ENCODE data around the gene CYP19A1.

The CYP19A1 gene

GRCh38 chr15:51365417-51365816, 27.0 kb upstream of the CYP19A1 start:
- in situ Hi-C loops (cut with MboI; ENCODE audit: low sequenced_read_pairs), result no loop called here

GRCh38 chr15:51363383-51363782, 25.0 kb upstream of the CYP19A1 start:
- in situ Hi-C loops (cut with MboI; ENCODE audit: low sequenced_read_pairs), result no loop called here

GRCh38 chr15:51359981-51360380, 21.6 kb upstream of the CYP19A1 start:
- in situ Hi-C loops (cut with MboI; ENCODE audit: low sequenced_read_pairs), result no loop called here

GRCh38 chr15:51356983-51357382, 18.6 kb upstream of the CYP19A1 start:
- in situ Hi-C loops (cut with MboI; ENCODE audit: low sequenced_read_pairs), result no loop called here

GRCh38 chr15:51356147-51356546, 17.8 kb upstream of the CYP19A1 start:
- in situ Hi-C loops (cut with MboI; ENCODE audit: low sequenced_read_pairs), result no loop called here

GRCh38 chr15:51355096-51355495, 16.7 kb upstream of the CYP19A1 start:
- in situ Hi-C loops (cut with MboI; ENCODE audit: low sequenced_read_pairs), result no loop called here

GRCh38 chr15:51353976-51354375, 15.6 kb upstream of the CYP19A1 start:
- in situ Hi-C loops (cut with MboI; ENCODE audit: low sequenced_read_pairs), result no loop called here

- in situ Hi-C loops (cut with MboI; ENCODE audit: low sequenced_read_pairs), result no loop called here
Observed at GRCh38 chr15:51350723-51351122, 12.3 kb upstream of the CYP19A1 start.

GRCh38 chr15:51349156-51349844, 10.9 kb upstream of the CYP19A1 start:
- in situ Hi-C loops (cut with MboI; ENCODE audit: low sequenced_read_pairs), result no loop called here

- in situ Hi-C loops (cut with MboI; ENCODE audit: low sequenced_read_pairs), result no loop called here
Observed at GRCh38 chr15:51348688-51349087, 10.3 kb upstream of the CYP19A1 start.

- in situ Hi-C loops (cut with MboI; ENCODE audit: low sequenced_read_pairs), result no loop called here
Observed at GRCh38 chr15:51346136-51346535, 7.7 kb upstream of the CYP19A1 start.

GRCh38 chr15:51343466-51343865, 5.1 kb upstream of the CYP19A1 start:
- in situ Hi-C loops (cut with MboI; ENCODE audit: low sequenced_read_pairs), result no loop called here

- in situ Hi-C loops (cut with MboI; ENCODE audit: low sequenced_read_pairs), result no loop called here
Observed at GRCh38 chr15:51342227-51342999, 4.0 kb upstream of the CYP19A1 start.

GRCh38 chr15:51341366-51342226, 3.2 kb upstream of the CYP19A1 start, which contains the start of gene GLDN:
Gene GLDN, plus strand, starts transcription at chr15:51341655. Its CDS starts 30 bp downstream, at chr15:51341685.
- in situ Hi-C loops (cut with MboI; ENCODE audit: low sequenced_read_pairs), result no loop called here

GRCh38 chr15:51335538-51336410, 2.6 kb downstream of the CYP19A1 start:
- in situ Hi-C loops (cut with MboI; ENCODE audit: low sequenced_read_pairs), result no loop called here

- in situ Hi-C loops (cut with MboI; ENCODE audit: low sequenced_read_pairs), result no loop called here
Observed at GRCh38 chr15:51335087-51335486, 3.3 kb downstream of the CYP19A1 start.

- in situ Hi-C loops (cut with MboI; ENCODE audit: low sequenced_read_pairs), result no loop called here
Observed at GRCh38 chr15:51334011-51334451, 4.4 kb downstream of the CYP19A1 start.

GRCh38 chr15:51333571-51333970, 4.8 kb downstream of the CYP19A1 start:
- in situ Hi-C loops (cut with MboI; ENCODE audit: low sequenced_read_pairs), result no loop called here

- in situ Hi-C loops (cut with MboI; ENCODE audit: low sequenced_read_pairs), result no loop called here
Observed at GRCh38 chr15:51332206-51333147, 5.9 kb downstream of the CYP19A1 start.

Data from HL-60/S4 treated with retinoic acid at 250 ng/mL for 4 days and 3 days (cell line).